ENCODE results near the gene OPHN1. TPM values are rescaled to one million over a fixed set of nuclear protein-coding genes. Genes with fewer than 3 reads are reported as not detected.
A peak's percentile ranks its signal among the peaks of the same experiment; 100 is the strongest.

Gene OPHN1
- polyA plus RNA-seq, 3 donors, result 0.20 to 0.82 (median 0.73) TPM

DNA sequence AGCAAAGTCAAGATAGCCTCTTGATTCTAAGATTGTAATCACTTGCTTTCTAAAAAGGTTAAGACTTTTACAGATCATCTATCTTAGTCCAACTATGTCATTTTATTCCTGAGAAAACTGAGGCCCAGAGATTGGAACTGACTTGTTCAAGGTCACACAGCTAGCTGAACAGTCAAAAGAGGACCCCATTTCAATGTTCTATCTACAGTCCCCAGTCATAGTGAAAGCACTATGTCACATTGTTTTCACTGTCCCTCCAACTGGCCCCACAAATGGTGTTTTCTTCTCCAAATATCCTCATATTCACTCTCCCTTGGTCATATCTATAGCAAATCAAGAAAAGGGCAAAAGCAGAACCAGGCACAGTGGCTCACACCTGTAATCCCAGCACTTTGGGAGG lies 145.2 kb downstream of the OPHN1 start:
- H3K9me3 ChIP-seq (replicated peaks in 1 of 2; ENCODE audit: control insufficient read depth in 1 of 2, insufficient read depth in 1 of 2, low read length in 2 of 2), result no peaks in the 10 kb centered on the region
- no peak overlapping the region for H3K4me3 Mint-ChIP-seq

DNA sequence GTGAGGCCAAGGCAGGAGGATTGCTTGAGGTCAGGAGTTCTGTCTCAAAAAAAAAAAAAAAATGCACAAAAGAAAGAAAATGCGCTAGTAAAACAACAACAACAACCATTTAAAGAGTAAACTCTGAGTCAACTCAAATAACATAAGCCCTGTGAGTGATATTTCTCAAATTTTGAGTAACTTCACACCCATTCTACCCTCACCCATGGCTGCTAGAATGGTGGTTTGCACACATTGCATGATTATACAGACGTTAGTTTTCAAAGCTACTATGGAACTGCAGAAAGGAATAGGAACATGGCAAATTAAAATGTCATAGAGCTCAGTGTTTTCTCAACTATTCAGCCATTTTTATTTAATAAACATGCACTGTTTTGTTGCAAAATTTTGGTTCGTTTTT lies 145.9 kb downstream of the OPHN1 start:
- H3K27me3 Mint-ChIP-seq (ENCODE audit: low read depth in 3 of 3), result peaks cover 0 to 2% (median 0%) of the 10 kb centered on the region in 3 donors
- no peaks in the 10 kb centered on the region for H3K9me3 Mint-ChIP-seq
- H3K27me3 ChIP-seq (ENCODE audit: control insufficient read depth in 2 of 2, insufficient read depth in 2 of 2, low read length in 2 of 2), result no peaks in the 10 kb centered on the region
- H3K4me1 ChIP-seq (ENCODE audit: control insufficient read depth in 1 of 2, insufficient read depth in 2 of 2, low read length in 2 of 2), result no peaks in the 10 kb centered on the region
- intact Hi-C loops (cut with micrococcal nuclease), result no loop called here
- H3K9me3 ChIP-seq (replicated peaks in 1 of 2; ENCODE audit: control insufficient read depth in 1 of 2, insufficient read depth in 1 of 2, low read length in 2 of 2), result no peaks in the 10 kb centered on the region
- no peak overlapping the region for H3K4me3 Mint-ChIP-seq
- H2AFZ ChIP-seq (ENCODE audit: insufficient read depth, low read depth, low read length, poor library complexity, severe bottlenecking), result no peak overlapping the region
- H3K79me2 ChIP-seq (ENCODE audit: insufficient read depth, low read length), result no peaks in the 10 kb centered on the region
- no CpG with 5 or more reads among the region's 3 CpGs for WGBS (ENCODE audit: insufficient coverage)
- H3K27ac ChIP-seq (ENCODE audit: low read depth in 1 of 2, low read length in 2 of 2), result no peak overlapping the region
- no peaks in the 10 kb centered on the region for H3K36me3 Mint-ChIP-seq
- TF ChIP-seq, protein P1, sequence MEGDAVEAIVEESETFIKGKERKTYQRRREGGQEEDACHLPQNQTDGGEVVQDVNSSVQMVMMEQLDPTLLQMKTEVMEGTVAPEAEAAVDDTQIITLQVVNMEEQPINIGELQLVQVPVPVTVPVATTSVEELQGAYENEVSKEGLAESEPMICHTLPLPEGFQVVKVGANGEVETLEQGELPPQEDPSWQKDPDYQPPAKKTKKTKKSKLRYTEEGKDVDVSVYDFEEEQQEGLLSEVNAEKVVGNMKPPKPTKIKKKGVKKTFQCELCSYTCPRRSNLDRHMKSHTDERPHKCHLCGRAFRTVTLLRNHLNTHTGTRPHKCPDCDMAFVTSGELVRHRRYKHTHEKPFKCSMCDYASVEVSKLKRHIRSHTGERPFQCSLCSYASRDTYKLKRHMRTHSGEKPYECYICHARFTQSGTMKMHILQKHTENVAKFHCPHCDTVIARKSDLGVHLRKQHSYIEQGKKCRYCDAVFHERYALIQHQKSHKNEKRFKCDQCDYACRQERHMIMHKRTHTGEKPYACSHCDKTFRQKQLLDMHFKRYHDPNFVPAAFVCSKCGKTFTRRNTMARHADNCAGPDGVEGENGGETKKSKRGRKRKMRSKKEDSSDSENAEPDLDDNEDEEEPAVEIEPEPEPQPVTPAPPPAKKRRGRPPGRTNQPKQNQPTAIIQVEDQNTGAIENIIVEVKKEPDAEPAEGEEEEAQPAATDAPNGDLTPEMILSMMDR (IDR thresholded peaks at IDR 0.05), result no peak
- H3K36me3 ChIP-seq (replicated peaks in 1 of 2; ENCODE audit: control insufficient read depth in 1 of 2, insufficient read depth in 2 of 2, low read length in 2 of 2), result no peaks in the 10 kb centered on the region
- no peak overlapping the region for H3K9ac ChIP-seq (ENCODE audit: insufficient read depth, low read length, poor library complexity, severe bottlenecking)
- no peak overlapping the region for H3K4me3 ChIP-seq (replicated peaks in 1 of 3; ENCODE audit: low read depth in 2 of 3, low read length in 3 of 3)
- no peak overlapping the region for H3K4me2 ChIP-seq (replicated peaks; ENCODE audit: extremely low read depth, low read length, poor library complexity, severe bottlenecking)
- H4K20me1 ChIP-seq (ENCODE audit: insufficient read depth, low read length), result no peaks in the 10 kb centered on the region
- H3K4me1 Mint-ChIP-seq, result peaks cover 5% of the 10 kb centered on the region
- H3K27ac Mint-ChIP-seq, result peak overlapping the region in 1 of 7 donors; percentile 36
- no peak for DNase-seq

More for the DNA sequence above, 145.2 kb downstream of the OPHN1 start:
- intact Hi-C loops (cut with micrococcal nuclease), result no loop called here
- Mint-ChIP-seq H3K9me3 (no peaks in the 10 kb centered on the region), H3K27ac (peak overlapping the region in 1 of 7 donors; percentile 5), H3K36me3 (no peaks in the 10 kb centered on the region), H3K27me3 (ENCODE audit: low read depth in 3 of 3) (peaks cover 0 to 2% (median 0%) of the 10 kb centered on the region in 3 donors), H3K4me1 (peaks cover 5% of the 10 kb centered on the region)
- no peak overlapping the region for H3K27ac ChIP-seq (ENCODE audit: low read depth in 1 of 2, low read length in 2 of 2)
- no peak overlapping the region for H3K4me2 ChIP-seq (replicated peaks; ENCODE audit: extremely low read depth, low read length, poor library complexity, severe bottlenecking)
- no peaks in the 10 kb centered on the region for H3K36me3 ChIP-seq (replicated peaks in 1 of 2; ENCODE audit: control insufficient read depth in 1 of 2, insufficient read depth in 2 of 2, low read length in 2 of 2)
- H3K79me2 ChIP-seq (ENCODE audit: insufficient read depth, low read length), result no peaks in the 10 kb centered on the region
- TF ChIP-seq, protein P1 (IDR thresholded peaks at IDR 0.05), result no peak
- H3K27me3 ChIP-seq (ENCODE audit: control insufficient read depth in 2 of 2, insufficient read depth in 2 of 2, low read length in 2 of 2), result no peaks in the 10 kb centered on the region
- H3K9ac ChIP-seq (ENCODE audit: insufficient read depth, low read length, poor library complexity, severe bottlenecking), result no peak overlapping the region
- H3K4me3 ChIP-seq (replicated peaks in 1 of 3; ENCODE audit: low read depth in 2 of 3, low read length in 3 of 3), result no peak overlapping the region
- no peak for DNase-seq
- H3K4me1 ChIP-seq (ENCODE audit: control insufficient read depth in 1 of 2, insufficient read depth in 2 of 2, low read length in 2 of 2), result no peaks in the 10 kb centered on the region
- no peaks in the 10 kb centered on the region for H4K20me1 ChIP-seq (ENCODE audit: insufficient read depth, low read length)
- H2AFZ ChIP-seq (ENCODE audit: insufficient read depth, low read depth, low read length, poor library complexity, severe bottlenecking), result no peak overlapping the region

Measured in CD14-positive monocyte (primary cell).